K562 (cell line): Measurements from ENCODE around the gene RABGAP1L. TPM values are rescaled to one million over a fixed set of nuclear protein-coding genes. Genes with fewer than 3 reads are reported as not detected.

Experiments used
- CBX3 ChIP-seq, 2 experiments: IDR thresholded peaks; 1 replicate in 1 of 2; 2 replicates in 1 of 2; pipeline ENCODE4 v1.6.1; 2012; ENCODE audit warnings: inconsistent platforms in 2 of 2, low read length in 2 of 2, borderline replicate concordance in 1 of 2, control low read depth in 1 of 2
- CCAR2 ChIP-seq: fragments of 200-400 bp; formaldehyde crosslinking; IDR thresholded peaks from 2 replicates; pipeline ENCODE4 v1.6.1; 2017; ENCODE audit warnings: mild to moderate bottlenecking, low read depth, low read length
- CEBPB ChIP-seq: fragments of 450-650 bp; IDR thresholded peaks from 2 replicates; pipeline ENCODE4 v1.6.1; 2016; ENCODE audit warnings: missing genetic modification characterization, missing compliant biosample characterization
- EP400 ChIP-seq: fragments of 450-650 bp; IDR thresholded peaks from 2 replicates; pipeline ENCODE4 v1.6.1; 2017; ENCODE audit warnings: antibody characterized with exemption, mild to moderate bottlenecking, moderate library complexity
- FOSL1 ChIP-seq: fragments of 200-800 bp; sonication (Bioruptor generic); conservative IDR thresholded peaks from 2 replicates; pipeline ENCODE4 v1.6.1; 2016; ENCODE audit warnings: missing genetic modification characterization, missing compliant biosample characterization
- FOXA3 ChIP-seq, 2 experiments: fragments of 450-650 bp in 1 of 2; sonication (generic) in 1 of 2; formaldehyde crosslinking; IDR thresholded peaks in 1 of 2; conservative IDR thresholded peaks in 1 of 2; 2 replicates each; pipeline versions ENCODE4 v1.4.0 to v1.8.0; 2020 to 2022; ENCODE audit warnings: mild to moderate bottlenecking in 2 of 2, missing genetic modification reagents in 1 of 2
- IRF1 ChIP-seq: sonication (generic); formaldehyde crosslinking; IDR thresholded peaks from 2 replicates; pipeline ENCODE4 v1.8.0; 2022; ENCODE audit warnings: missing genetic modification reagents, mild to moderate bottlenecking, borderline replicate concordance
- MAFF ChIP-seq: IDR thresholded peaks from 2 replicates; pipeline ENCODE4 v1.6.1; 2012; ENCODE audit warnings: low read length, improper control_type of control experiment
- POLR2AphosphoS5 ChIP-seq: IDR thresholded peaks from 2 replicates; pipeline ENCODE4 v1.6.1; 2011; ENCODE audit warnings: mild to moderate bottlenecking, low read depth, low read length, moderate library complexity; ENCODE audit not compliant: control insufficient read depth, insufficient read depth
- RB1 ChIP-seq: fragments of 450-650 bp; IDR thresholded peaks from 2 replicates; pipeline ENCODE4 v1.6.1; 2017; ENCODE audit warnings: low read depth, mild to moderate bottlenecking
- RBM14 ChIP-seq: fragments of 200-400 bp; formaldehyde crosslinking; IDR thresholded peaks from 2 replicates; pipeline ENCODE4 v1.6.1; 2018; ENCODE audit warnings: low read depth, mild to moderate bottlenecking, low read length, moderate library complexity, borderline replicate concordance; ENCODE audit not compliant: insufficient read depth
- RBM25 ChIP-seq: fragments of 200-400 bp; formaldehyde crosslinking; IDR thresholded peaks from 2 replicates; pipeline ENCODE4 v1.6.1; 2018; ENCODE audit warnings: low read length, low read depth, moderate library complexity; ENCODE audit not compliant: severe bottlenecking
- RNF2 ChIP-seq: sonication (generic); IDR thresholded peaks from 2 replicates; pipeline ENCODE4 v1.6.1; 2016
- SNIP1 ChIP-seq: fragments of 450-650 bp; IDR thresholded peaks from 2 replicates; pipeline ENCODE4 v1.7.1; 2017; ENCODE audit warnings: low read depth, mild to moderate bottlenecking
- TSHZ1 ChIP-seq: fragments of 250-450 bp; sonication (Bioruptor Pico); IDR thresholded peaks from 2 replicates; pipeline ENCODE4 v1.4.0; 2020; ENCODE audit warnings: mild to moderate bottlenecking, moderate library complexity
- ZBED1 ChIP-seq: IDR thresholded peaks from 2 replicates; pipeline ENCODE4 v1.6.1; 2014
- ZBTB33 ChIP-seq: sonication (generic); formaldehyde crosslinking; IDR thresholded peaks from 2 replicates; pipeline ENCODE4 v1.8.1; 2023; ENCODE audit warnings: mild to moderate bottlenecking, missing genetic modification reagents
- ZNF143 ChIP-seq: sonication (generic); formaldehyde crosslinking; IDR thresholded peaks from 2 replicates; pipeline ENCODE4 v1.9.0; 2022; ENCODE audit warnings: mild to moderate bottlenecking, missing genetic modification reagents
- ZNF280A ChIP-seq: fragments of 450-650 bp; IDR thresholded peaks from 2 replicates; pipeline ENCODE4 v1.6.1; 2018; ENCODE audit warnings: mild to moderate bottlenecking, low read depth; ENCODE audit not compliant: partially characterized antibody
- ZNF583 ChIP-seq: fragments of 250-450 bp; sonication (Bioruptor Pico); IDR thresholded peaks from 2 replicates; pipeline ENCODE4 v1.4.0; 2020
- ZSCAN32 ChIP-seq: fragments of 450-650 bp; formaldehyde crosslinking; IDR thresholded peaks from 2 replicates; pipeline ENCODE4 v1.4.0; 2020; ENCODE audit warnings: mild to moderate bottlenecking, moderate library complexity
- polyA plus RNA-seq, 8 experiments: library from polyadenylated mRNA; depleted of rRNA in 4 of 8; stranded (reverse) in 5 of 8; unstranded in 3 of 8; fragments of >200 nt; fragmentation: Nextera tagmentation in 2 of 8; fragmentation: Illumina TruSeq in 1 of 8; extraction: Ambion mirVana in 2 of 8; extraction: Trizol in 1 of 8; gene quantifications; 2 replicates each; pipeline versions ENCODE4 v1.2.1 to v1.2.3, GENCODE V29; 2011 to 2014; ENCODE audit warnings: inconsistent platforms in 1 of 8, missing spikeins in 1 of 8
- total RNA-seq, 7 experiments: library from RNA; depleted of rRNA in 6 of 7; stranded (reverse); fragments of >200 nt in 6 of 7; fragmentation: Illumina TruSeq in 2 of 7; extraction: Trizol in 2 of 7; gene quantifications; 2 replicates each; pipeline versions ENCODE4 v1.2.1 to v1.2.3, GENCODE V29; 2011 to 2021; ENCODE audit warnings: low replicate concordance in 1 of 7

RABGAP1L gene
- total and polyA plus RNA-seq, 9 of the 15 experiments (the other 6 are each of a cell fraction or from before 2014, with no cell fraction given), result 16.5 to 44.9 (median 26.7) TPM

- no peak for TF ChIP-seq ZBTB33
- TF ChIP-seq IRF1, result no peak
- TF ChIP-seq MAFF, result no peak
- no peak for TF ChIP-seq ZSCAN32 (CRISPR knock-in tag)
- TF ChIP-seq CBX3 (IDR thresholded peaks at IDR 0.05; ENCODE audit: borderline replicate concordance in 1 of 2, low read length in 2 of 2), result 0 out of 3 replicates have a peak, but pooled peaks of 1 of the 2 experiments have one; percentile 27
- TF ChIP-seq RBM25, result peak; percentile 57
- TF ChIP-seq ZBED1, result no peak
- TF ChIP-seq RNF2, result no peak
- TF ChIP-seq SNIP1, result no peak
- TF ChIP-seq CCAR2, result no peak
- TF ChIP-seq ZNF143 (CRISPR knock-in tag), result no peak
- TF ChIP-seq FOXA3 (CRISPR knock-in tag; conservative IDR thresholded peaks at IDR 0.05 in 1 of 2, IDR thresholded peaks at IDR 0.05 in 1 of 2), result no peak
- peak; percentile 21; the same call in 1 of the 2 replicates for TF ChIP-seq CEBPB
- no peak for TF ChIP-seq EP400
- TF ChIP-seq RB1, result no peak
- TF ChIP-seq ZNF280A, result peak; percentile 29
- no peak for TF ChIP-seq TSHZ1 (CRISPR knock-in tag)
- TF ChIP-seq POLR2AphosphoS5, result no peak
- TF ChIP-seq ZNF583 (CRISPR knock-in tag), result no peak
- no peak for TF ChIP-seq RBM14
- no peak for TF ChIP-seq FOSL1
Observed at GRCh38 chr1:174222166-174222949, 63.0 kb downstream of the RABGAP1L start (continued).
